Inferior parietal cortex (tissue), 1 donor: ENCODE measurements around the gene CRYBG2.

ENCODE experiments used
- DNase-seq: peaks from one replicate; pipeline ENCODE4 v3.0.0-alpha.2; 2016; ENCODE audit errors: extremely low spot score

Gene CRYBG2

DNA sequence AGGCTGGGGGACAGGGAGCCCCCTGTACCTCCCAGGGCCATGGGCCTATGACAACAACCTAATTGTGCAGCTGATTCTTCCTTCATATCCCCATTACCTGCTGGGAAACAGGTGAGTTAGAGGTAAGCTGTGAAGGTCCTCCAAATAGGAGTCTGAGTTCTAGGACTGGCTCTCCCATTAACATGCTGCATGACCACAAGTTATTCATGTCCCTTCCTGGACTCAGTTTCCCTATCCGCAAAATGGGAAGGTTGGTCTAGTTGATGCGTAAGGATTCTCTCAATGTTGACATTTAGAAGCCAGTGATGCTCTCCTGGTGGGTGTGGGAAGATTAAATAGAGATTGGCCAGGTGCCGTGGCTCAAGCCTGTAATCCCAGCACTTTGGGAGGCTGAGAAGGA lies 14.6 kb upstream of the CRYBG2 start:
- DNase-seq, result no peak

DNA sequence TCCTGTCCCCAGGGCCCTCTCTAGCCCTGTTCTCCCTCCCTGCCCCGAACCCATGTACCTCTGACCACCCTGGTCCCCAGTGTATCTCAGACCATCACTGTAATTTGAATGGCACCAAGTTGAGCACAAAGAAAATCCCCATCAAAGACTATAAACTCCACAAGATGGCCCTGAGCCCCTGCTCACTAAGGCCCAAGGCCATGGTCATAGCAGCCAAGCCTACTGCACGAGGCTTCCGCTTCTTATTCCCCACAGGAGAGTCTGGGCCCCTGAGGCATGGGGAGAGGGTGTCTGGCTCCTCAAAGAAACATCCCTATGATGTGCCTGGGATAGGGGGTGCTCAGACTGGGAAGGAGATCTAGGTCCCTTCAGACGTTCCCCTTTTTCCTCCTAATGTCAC lies 14.1 kb upstream of the CRYBG2 start:
- no peak for DNase-seq

DNA sequence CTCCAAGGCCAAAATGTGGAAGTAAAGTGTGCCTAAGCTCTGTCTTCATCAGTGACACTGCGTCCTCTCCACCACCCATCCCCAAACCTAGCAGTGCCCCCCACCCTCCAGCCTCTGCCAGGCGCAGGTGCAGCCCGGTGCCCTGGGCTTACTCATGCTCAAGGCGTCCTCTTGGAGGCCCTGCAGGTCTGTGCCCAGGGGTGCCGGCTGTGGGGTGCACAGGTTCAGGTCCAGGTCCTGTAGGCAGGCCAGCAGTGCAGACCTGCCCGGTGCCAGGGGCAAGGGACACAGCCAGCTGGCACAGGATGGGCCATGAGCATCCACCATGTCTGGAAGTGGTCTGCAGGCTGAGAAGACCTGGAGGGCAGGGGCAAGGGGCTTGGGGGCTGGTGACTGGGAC lies 13.5 kb upstream of the CRYBG2 start:
- DNase-seq, result no peak

DNA sequence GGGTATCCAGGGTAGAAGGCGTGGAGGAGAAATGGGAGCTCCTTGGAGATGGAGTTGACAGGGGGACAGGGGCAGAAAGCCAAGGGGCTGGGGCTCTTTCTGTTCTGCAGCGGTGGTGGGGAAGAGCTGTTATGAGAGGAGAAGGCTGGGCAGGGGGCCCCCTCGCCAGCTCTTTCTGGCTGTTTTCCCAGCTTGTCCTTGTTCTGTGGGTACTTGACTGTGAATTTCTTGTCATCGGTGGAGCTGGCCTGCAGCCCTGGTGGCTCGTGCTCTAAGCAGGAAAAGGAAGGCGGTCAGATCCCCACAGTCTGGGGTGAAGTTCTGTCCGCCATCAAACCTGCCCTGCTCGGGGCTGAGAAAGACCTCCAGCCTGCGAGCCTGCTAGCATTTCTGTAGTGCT lies 11.0 kb upstream of the CRYBG2 start:
- DNase-seq, result no peak

DNA sequence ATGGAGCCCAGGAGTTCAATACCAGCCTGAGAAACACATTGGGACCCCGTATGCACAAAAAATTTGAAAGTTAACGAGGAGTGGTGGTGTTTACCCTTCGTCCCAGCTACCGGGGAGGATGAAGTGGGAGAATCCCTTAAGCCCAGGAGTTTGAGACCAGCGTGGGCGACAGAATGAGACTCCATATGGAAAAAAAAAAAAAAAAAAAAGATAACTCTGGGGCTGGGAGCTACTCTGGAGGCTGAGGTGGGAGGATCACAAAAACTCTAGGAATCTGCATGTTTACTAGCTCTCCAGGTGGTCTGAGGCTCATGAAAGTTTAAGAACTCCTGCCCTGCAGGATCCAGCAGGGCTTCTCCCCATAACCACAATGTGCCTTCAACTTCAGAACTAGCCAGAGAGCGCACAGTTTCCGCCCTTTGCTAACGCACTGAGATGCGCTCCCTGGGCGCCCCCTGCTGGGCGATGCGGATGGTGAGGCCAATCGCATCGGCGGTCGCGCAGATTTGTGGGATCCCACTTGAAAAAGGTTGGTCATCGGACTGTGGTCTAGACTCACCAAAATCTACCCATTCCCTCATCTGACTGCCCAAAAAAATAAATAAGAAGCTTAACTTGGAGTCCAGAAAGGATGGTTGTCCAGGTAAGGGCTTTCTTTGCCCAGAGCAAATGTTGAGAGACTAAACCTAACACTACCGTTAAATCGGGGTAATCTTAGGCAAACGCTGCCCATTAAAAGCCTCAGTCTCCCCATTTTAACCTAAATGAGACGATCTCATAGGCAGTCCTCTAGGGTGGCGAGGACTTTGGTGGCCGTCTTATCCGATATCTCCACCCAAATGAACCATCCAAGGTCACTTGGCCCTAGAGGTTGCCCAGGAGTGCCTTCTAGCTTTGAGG lies 9.9 kb upstream of the CRYBG2 start:
- peak; percentile 78 for DNase-seq

DNA sequence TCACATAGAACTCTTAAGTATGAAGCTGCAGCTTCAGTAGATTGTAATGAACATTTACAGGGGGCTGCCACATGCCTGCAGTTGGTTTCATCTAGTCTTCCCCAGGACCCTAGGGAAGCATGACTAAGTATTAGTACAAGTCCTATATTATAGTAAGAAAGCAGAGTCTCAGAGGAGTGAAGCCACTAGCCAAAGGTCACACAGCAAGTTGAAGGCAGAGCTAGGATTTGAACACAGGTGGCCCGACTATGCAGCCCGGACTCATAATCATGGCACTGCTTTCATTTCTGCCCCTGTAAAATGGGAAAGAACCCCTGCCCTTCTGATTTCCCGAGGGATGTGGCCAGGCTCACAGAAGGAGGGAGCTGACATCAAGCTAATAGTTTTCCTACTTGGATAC lies 8.4 kb upstream of the CRYBG2 start:
- DNase-seq, result no peak

DNA sequence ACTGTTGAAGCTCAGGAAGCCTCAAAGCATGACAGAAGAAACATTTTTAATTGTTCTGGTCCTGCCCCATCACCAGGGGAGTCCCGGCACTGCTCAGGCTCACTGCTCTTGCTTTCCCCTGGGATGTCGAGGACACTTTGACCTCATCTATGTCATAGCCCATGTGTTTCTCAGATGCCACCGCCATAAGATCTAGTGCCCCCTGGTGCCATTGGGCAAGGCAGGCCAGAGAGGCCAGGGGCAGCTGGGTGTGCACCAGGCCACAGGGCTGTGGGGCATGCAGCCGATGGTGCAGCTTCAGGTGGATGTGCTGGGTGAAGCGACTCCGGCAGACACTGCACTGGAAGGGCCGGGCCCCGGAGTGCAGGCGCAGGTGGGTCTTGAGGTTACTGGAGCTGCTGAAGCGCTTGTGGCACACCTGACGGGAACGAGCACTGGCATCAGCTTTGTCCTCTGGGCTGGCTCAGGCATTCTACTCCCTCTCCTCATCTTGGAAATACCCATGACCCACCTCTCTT lies 7.7 kb upstream of the CRYBG2 start:
- DNase-seq, result no peak

DNA sequence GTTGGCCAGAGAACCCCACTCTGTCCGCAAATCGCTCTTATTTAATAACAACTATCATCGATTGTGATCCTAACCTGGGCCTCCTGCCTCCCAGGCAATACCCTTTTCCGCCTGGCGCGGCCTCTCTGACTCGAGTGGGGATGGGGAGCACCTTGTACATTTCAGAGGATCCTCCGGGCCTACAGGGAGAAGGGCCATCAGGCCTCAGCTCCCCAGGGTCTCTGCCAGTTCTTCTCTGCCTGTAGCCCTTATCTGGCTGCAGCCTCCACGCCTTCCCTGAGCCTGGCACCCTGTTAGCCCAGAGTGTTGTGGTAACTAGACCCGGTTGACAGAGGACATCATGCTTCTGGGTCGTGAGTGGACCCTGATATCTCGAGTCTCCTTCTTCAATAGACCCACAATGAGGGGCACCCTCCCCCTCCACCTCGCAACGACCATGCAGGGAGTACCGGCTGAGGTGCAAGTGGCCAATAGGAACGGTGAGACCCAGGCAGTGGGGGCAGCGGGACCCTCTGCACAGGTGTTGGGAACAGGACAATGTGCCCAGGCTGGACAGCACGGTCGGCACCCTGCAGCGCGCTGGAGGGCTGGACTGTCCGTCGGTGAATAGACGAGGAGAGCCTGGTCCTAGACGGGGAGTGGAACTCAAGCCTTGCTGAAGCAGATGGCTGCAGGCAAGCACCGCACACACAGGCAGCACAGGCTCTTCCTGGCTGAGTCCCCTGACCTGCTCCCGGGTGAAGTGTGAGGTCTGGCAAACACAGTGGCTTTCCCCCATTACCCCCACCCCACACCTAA lies 7.1 kb upstream of the CRYBG2 start:
- no peak for DNase-seq

DNA sequence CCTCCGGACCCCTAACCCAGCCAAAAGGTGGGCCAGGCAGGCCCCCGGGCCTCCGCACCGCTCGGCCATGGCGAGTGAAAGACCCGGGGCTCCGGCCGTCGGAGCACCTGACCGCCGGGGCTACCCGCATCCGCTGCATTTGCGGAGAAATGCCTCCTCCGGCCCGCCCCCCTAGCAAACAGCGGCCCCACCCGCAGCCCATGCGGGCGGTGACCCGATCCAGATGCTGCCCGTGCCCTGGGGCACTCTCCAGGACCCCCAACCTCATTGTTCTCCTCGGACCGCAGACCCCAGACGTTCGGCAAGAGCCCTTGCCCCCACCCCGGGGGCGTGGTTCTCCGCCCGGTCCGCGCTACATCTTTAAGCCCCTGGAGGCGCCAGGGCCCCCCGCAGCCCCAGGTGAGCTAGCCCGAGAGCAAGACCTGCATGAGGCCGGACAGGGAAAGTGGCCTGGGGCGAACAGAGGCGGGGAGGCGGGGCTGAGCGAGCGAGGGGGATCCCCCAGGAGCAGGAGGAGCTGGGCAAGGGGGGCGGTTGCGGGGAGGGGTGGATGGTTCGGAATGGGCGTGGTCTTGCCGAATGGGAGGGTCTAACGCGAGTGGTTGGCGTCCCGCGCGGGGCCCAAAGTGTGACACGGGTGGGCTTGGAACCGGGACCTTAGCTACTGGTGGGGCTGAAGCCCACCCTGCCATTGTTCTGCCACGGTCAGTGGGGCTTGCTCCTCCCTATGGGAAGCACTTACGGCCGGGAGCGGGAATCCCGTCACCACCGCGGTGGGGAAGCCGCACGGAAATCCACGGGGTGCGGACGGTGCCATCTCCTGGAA lies 6.3 kb upstream of the CRYBG2 start:
- no peak for DNase-seq

DNA sequence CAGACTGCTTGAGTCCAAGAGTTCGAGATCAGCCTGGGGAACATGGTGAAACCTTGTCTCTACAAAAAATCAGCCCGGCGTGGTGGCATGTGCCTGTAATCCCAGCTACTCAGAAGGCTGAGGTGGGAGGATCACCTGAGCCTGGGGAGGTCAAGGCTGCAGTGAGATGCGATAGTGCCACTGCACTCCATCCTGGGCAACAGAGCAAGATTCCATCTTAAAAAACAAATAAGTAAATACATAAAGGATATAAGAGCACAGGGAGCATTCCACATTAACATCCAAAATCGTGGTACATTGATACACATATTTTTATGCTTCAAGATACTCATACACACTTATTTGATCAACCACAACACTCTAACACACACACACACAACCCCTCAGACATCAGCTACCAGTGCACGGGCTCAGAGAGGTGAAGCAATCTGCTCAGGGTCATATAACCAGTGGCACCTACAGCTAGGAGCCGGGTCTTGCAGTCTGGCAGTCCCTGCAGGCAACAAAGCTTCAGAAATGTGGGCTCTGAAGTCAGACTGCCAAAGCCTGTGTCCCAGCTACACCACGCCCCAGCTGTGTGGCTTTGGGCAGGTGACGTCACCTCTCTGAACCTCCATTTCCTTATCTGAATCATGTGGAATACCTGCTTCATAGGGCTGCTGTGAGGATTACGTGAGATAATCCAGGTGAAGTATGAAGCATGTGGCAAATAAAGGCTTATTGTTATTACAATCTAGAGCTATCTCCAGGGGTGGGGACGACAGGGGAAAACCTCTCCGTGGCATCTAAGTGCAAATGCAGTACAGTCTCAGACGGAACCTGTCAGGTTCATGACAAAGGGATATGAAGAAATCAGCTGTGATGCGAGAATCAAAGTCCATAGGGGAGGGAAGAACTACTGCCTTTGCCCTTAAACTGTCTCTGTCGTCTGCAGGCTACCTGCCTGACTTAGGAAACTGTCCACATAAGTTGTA lies 4.8 kb upstream of the CRYBG2 start:
- no peak for DNase-seq

DNA sequence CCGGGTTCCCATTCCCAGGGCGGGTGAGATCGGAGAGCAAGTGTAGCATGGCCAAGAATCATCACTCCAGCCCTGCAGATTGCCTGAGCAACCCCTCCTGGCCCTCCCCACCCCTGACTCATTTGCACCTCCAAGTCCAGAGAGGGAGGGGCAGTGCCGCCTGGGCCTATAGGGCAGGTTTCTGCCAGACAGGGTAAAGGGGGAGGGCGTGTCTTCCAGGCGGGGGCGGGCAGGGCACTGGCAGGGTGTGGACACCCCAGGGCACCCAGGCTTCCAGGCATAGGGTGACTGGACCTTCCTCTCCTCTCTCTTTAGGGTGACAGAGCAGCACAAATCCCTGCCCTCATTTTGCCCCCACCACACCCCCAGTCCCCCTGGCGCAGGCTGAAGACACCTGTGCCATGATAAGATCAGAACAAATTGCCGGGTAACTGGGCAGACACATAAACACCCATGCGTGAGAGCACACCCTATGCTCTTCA lies 3.2 kb upstream of the CRYBG2 start:
- DNase-seq, result no peak

DNA sequence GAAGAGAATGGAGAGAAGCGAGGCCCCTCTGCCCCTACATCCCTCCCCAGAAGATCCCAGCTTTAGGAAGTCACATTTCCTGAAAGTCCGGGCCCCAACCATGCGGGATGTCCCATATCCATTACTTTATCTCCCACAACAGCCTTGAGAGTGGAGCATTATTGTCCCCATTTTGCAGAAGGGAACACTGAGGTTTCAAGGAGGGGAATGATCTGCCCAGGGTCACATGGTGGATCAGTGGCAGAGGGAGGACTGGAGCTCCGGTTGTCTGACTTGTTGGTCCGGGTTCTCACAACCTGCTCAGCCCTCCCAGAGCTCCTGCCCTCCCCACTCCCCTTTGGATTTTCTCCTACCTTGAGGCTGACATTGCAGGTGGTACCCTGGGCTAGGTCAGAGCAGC lies 2.2 kb upstream of the CRYBG2 start:
- DNase-seq, result no peak

DNA sequence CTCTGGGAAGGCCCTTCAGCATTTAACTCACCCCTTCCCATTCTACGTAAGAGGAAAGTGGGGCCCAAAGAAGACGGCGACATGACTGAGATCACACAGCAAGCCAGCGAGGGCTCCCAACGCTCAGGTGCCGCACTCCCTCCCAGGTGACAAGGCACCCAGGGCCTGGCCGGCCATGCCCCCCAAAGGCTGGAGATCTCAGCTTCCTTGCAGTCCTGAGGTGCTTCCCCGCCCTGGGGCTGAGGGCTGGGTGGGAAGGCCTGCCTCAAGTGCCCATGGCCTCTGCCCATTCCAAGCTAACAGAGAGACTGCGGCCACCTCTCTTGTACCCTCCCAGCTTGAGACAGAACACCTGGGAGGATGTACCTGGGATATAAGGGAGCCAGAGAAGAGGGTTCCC lies 1.0 kb upstream of the CRYBG2 start:
- DNase-seq, result no peak

DNA sequence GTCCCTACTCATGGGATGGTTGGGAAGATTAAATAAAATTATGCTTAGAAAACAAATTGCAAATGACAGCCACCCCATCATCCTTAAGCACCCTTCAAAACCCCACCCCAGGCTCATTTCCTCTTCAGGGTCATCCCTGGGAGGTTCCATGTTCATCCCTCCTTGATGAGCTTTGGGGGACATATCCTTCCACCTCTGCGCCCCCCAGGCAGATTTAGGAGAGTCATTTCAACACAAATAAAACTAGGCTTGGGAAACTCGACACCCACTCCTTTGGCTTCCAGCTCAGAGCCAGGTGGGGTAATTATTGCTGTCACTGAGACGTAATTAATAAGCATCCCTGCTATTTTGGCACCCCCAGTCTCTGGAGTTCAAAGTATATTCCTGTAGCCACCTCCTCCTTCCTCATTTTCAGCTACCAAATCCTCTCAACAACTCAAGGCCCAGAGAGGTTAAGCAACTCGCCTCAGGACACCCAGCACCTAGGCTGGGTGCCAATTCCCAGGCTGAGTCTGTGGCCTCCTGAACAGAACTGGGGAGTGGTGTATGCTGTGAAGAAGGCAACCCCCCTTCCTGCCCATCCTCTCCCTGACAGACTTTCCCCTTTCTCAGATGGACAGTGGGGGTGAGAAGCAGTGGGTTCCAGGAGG lies 595 bp downstream of the CRYBG2 start:
- no peak for DNase-seq

DNA sequence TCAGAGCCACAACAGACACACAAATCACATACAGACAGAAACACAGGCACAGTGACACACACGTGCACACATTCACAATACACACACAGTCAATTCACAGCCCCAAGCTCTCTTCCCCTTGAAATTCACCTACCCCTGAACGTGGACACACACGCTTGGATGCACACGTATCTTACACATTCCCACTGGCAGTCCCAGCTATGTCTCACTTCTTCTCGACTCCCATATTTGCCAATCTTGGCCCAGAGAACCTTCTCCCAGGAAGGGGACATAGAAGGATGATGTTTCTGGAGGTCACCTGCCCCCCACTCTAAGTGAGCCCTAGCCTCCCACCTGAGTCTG lies 1.6 kb downstream of the CRYBG2 start:
- no peak for DNase-seq

DNA sequence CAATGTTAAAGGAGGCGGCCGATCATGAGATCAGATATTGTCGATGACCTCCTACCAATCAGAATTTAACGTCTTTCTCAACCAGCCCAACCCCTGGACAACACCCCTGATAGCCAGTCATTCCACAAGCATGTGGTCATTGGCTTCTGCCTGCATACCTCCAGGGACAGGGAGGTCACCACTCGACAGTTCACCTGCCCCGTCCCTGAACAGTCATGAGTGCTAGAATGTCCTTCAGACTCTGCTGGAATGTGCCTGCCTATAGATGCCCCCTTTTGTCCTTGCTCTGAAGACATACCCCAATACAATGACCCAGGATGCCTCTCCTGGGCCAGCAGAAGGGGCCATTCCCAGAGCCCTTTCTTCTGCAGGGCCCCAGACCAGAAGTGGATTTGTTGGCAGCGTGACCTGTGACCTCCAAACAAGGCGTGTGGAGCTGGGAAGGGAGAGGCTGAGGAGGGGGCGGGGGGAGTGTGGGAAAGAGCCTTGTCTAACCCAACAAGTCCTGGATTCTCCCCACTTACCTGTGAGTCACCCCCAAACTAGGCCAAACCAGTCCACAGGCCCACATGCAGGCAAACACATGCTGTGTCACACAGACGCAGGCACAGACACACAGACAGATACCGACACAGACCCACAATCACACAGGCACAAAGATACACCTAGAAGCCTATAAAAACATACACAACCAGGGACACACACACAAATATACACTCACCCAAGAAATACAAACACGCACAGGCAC lies 2.2 kb downstream of the CRYBG2 start:
- DNase-seq, result no peak

DNA sequence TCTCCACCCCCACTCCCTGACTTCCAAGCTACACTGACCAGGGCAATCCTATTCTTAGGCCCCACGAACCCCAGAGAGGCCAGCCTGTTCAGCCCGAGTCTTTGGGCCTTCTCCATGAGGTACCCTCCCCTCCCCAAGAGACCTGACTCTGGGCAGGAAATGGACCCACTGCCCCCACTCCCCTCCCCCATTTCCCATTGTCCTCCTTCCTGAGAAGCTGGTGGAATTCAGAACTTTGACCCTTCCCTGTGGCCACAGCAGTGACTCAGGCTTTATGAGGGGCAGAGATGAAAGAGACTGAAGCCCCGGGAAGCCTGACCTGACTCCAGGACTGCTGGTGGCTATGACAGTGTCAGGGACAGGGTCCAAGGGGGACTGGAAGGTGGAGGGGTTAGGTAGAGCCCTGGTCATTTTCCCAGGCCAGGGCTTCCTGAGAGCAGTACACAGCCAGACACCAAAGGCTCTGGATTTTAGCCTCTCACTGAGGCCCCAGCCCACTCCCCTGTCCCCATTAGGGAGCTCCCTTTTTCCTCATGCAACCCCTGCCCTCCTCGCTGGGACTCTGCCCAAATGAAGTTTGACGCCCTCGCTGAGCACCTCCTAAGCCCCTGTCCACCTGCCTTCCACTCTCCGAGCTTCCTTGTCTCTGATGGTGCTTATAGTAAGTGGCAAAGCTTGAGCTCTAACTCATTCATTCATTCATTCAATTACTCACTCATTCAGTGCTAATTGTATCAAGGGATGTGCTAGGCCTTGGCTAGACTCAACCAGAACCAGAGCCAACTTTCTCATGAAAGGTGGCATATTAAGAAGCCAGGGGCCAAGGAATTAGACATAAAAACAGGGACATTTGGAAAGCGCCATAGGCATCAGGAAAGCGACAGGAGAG lies 3.0 kb downstream of the CRYBG2 start:
- DNase-seq, result no peak

DNA sequence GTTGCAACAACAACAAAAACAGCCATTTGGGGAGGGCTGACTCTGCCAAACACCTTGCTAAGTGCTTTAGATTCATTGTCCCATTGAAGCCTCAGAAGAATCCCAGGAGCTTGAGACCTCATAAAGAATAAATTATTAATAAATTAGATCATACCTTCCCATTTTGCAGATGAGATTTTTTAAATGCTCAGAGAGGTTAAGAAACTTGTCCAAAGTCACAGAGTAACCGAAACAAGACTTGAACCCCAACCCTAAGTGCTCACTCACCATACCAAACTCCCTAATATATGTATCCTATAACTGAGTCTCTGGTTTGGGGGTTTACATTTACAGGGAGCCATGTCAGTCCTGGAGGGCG lies 3.6 kb downstream of the CRYBG2 start:
- no peak for DNase-seq

DNA sequence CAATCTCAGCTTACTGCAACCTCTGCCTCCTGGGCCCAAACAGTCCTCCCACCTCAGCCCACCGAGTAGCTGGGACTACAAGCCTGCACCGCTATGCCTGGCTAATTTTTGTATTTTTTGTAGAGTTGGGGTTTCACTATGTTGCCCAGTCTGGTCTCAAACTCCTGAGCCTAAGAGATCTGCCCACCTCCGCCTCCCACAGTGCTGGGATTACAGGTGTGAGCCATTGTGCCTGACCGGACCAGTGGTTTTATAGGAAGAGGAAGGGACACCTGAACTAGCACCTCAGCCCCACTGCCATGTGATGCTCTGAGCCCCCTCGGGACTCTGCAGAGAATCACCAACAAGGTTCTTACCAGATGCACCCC lies 4.1 kb downstream of the CRYBG2 start:
- no peak for DNase-seq
